ENCODE data around the gene PLAGL2.

The PLAGL2 gene

GRCh38 chr20:32208499-32209154, 1.1 kb upstream of the PLAGL2 start:
- peak overlapping the region; percentile 98 for H3K9ac ChIP-seq (ENCODE audit: low read length)
- no peak overlapping the region for H2BK15ac ChIP-seq (ENCODE audit: low read depth, poor library complexity, severe bottlenecking)
- H3K23ac ChIP-seq (ENCODE audit: low read length in 2 of 2) = no peak overlapping the region
- 85% methylated on average over 10 of the region's 13 CpGs for WGBS
- H2AFZ ChIP-seq (ENCODE audit: low read depth, low read length) = no peak overlapping the region
- H3K4ac ChIP-seq (ENCODE audit: low read depth in 1 of 2, low read length in 2 of 2) = peak overlapping the region in 1 of 2 experiments; percentile 94
- H3K14ac ChIP-seq (ENCODE audit: low read length in 2 of 2) = no peak overlapping the region
- peaks cover 57% of the 10 kb centered on the region for H3K79me1 ChIP-seq (replicated peaks; ENCODE audit: low read length, poor library complexity, severe bottlenecking)
- no peak overlapping the region for H3K27ac ChIP-seq (ENCODE audit: low read length, poor library complexity, severe bottlenecking)
- H2BK120ac ChIP-seq (ENCODE audit: low read depth, low read length) = no peak overlapping the region
- H2BK12ac ChIP-seq (ENCODE audit: low read length in 2 of 2) = no peak overlapping the region
- no peak overlapping the region for H4K8ac ChIP-seq (ENCODE audit: low read length)
- H4K91ac ChIP-seq (ENCODE audit: low read length) = peak overlapping the region; percentile 19
- H3K4me3 ChIP-seq (ENCODE audit: insufficient read depth in 1 of 2, low read depth in 1 of 2, low read length in 2 of 2) = peak overlapping the region in 1 of 2 experiments; percentile 98
- H3K4me1 ChIP-seq (ENCODE audit: control insufficient read depth, insufficient read depth, low read depth, low read length) = peaks cover 15% of the 10 kb centered on the region
- no peak overlapping the region for H3K18ac ChIP-seq (ENCODE audit: low read depth in 1 of 2, low read length in 2 of 2)
- no peak for DNase-seq
- H3K4me2 ChIP-seq (ENCODE audit: low read length, poor library complexity, severe bottlenecking) = peak overlapping the region; percentile 81
- H3K27me3 ChIP-seq (ENCODE audit: control insufficient read depth in 1 of 2, insufficient read depth in 1 of 2, low read length in 2 of 2) = no peaks in the 10 kb centered on the region
- H2AK5ac ChIP-seq (ENCODE audit: low read length, severe bottlenecking) = no peak overlapping the region
- no peaks in the 10 kb centered on the region for H3K9me3 ChIP-seq (ENCODE audit: control insufficient read depth, low read length)
- H2BK5ac ChIP-seq (ENCODE audit: low read depth, low read length, poor library complexity, severe bottlenecking) = no peak overlapping the region
- H3K36me3 ChIP-seq (ENCODE audit: control insufficient read depth in 1 of 2, insufficient read depth in 2 of 2, low read depth in 1 of 2, low read length in 2 of 2) = peaks cover 23 to 28% of the 10 kb centered on the region in 2 experiments

DNA sequence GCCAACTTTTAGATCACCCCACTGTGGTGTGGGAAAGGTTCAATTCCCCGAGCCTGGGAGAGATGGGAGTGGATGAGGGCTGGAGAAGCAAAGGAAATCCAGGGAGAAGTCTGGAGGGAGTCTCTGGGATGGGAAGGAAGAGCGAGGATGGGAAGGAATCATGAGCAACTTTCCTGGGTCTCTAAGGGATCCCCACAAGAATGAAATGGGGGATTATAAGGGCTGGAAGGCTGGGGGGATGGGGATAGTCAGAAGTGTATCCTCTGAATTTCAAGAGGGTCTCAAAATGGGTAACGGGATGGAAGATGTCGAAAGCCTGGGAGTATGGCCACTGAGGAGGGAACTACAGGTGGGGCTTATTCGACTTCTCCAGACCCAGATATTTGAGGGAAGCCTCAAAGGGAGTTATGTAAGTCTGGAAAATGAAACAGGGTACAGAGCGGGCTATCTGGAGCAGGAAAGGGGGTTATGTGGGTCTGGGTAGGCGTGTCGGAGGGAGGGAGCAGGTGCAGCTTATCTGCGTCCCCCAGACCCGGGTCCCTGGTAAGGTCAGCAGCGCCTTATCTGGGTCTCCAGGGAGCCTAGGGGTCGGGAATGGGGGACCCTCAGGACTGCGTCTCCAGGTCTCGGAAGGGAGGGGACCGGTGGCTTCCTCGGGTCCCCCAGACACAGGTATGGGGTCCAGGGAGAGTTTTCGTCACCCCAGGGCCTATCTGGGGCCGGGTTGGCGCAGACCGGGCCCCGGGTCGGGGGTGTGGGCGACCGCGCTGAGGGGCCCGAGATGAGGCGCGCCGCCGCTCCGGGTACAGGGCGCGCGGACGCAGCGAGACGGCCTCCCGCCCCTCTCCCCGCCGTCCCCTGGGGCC, 550 bp downstream of the PLAGL2 start:
- H2AFZ ChIP-seq (ENCODE audit: low read depth, low read length) = peak overlapping the region; percentile 70
- peak overlapping the region; percentile 34 for H2AK5ac ChIP-seq (ENCODE audit: low read length, severe bottlenecking)
- H3K9me3 ChIP-seq (ENCODE audit: control insufficient read depth, low read length) = no peaks in the 10 kb centered on the region
- H3K23ac ChIP-seq (ENCODE audit: low read length in 2 of 2) = peak overlapping the region in 1 of 2 experiments; percentile 95
- WGBS = 7% methylated on average over 33 of the region's 40 CpGs
- no peak overlapping the region for H3K27ac ChIP-seq (ENCODE audit: low read length, poor library complexity, severe bottlenecking)
- no peaks in the 10 kb centered on the region for H3K27me3 ChIP-seq (ENCODE audit: control insufficient read depth in 1 of 2, insufficient read depth in 1 of 2, low read length in 2 of 2)
- peak overlapping the region; percentile 93 for H3K4me2 ChIP-seq (ENCODE audit: low read length, poor library complexity, severe bottlenecking)
- DNase-seq = no peak
- peak overlapping the region; percentile 97 to 99 for H3K14ac ChIP-seq (ENCODE audit: low read length in 2 of 2)
- H3K4me1 ChIP-seq (ENCODE audit: control insufficient read depth, insufficient read depth, low read depth, low read length) = peaks cover 22% of the 10 kb centered on the region
- H2BK120ac ChIP-seq (ENCODE audit: low read depth, low read length) = peak overlapping the region; percentile 96
- peak overlapping the region; percentile 87 for H3K18ac ChIP-seq (ENCODE audit: low read depth in 1 of 2, low read length in 2 of 2)
- H3K9ac ChIP-seq (ENCODE audit: low read length) = peak overlapping the region; percentile 98
- peak overlapping the region; percentile 85 for H2BK15ac ChIP-seq (ENCODE audit: low read depth, poor library complexity, severe bottlenecking)
- H4K8ac ChIP-seq (ENCODE audit: low read length) = peak overlapping the region; percentile 85
- peak overlapping the region; percentile 83 for H4K91ac ChIP-seq (ENCODE audit: low read length)
- peak overlapping the region; percentile 69 to 98 for H3K4me3 ChIP-seq (ENCODE audit: insufficient read depth in 1 of 2, low read depth in 1 of 2, low read length in 2 of 2)
- peak overlapping the region; percentile 74 for H2BK5ac ChIP-seq (ENCODE audit: low read depth, low read length, poor library complexity, severe bottlenecking)
- peak overlapping the region; percentile 84 for H3K4ac ChIP-seq (ENCODE audit: low read depth in 1 of 2, low read length in 2 of 2)
- peaks cover 20 to 21% of the 10 kb centered on the region in 2 experiments for H3K36me3 ChIP-seq (ENCODE audit: control insufficient read depth in 1 of 2, insufficient read depth in 2 of 2, low read depth in 1 of 2, low read length in 2 of 2)
- peak overlapping the region in 1 of 2 experiments; percentile 42 for H2BK12ac ChIP-seq (ENCODE audit: low read length in 2 of 2)
- H3K79me1 ChIP-seq (replicated peaks; ENCODE audit: low read length, poor library complexity, severe bottlenecking) = peaks cover 59% of the 10 kb centered on the region

- Histone ChIP-seq H3K14ac (ENCODE audit: low read length in 2 of 2) (no peak overlapping the region), H2AFZ (ENCODE audit: low read depth, low read length) (no peak overlapping the region), H3K9ac (ENCODE audit: low read length) (peak overlapping the region; percentile 98), H4K91ac (ENCODE audit: low read length) (no peak overlapping the region), H3K4ac (ENCODE audit: low read depth in 1 of 2, low read length in 2 of 2) (peak overlapping the region in 1 of 2 experiments; percentile 17), H4K8ac (ENCODE audit: low read length) (no peak overlapping the region), H2BK12ac (ENCODE audit: low read length in 2 of 2) (no peak overlapping the region), H3K79me1 (replicated peaks; ENCODE audit: low read length, poor library complexity, severe bottlenecking) (peaks cover 63% of the 10 kb centered on the region), H3K4me3 (ENCODE audit: insufficient read depth in 1 of 2, low read depth in 1 of 2, low read length in 2 of 2) (peak overlapping the region; percentile 37 to 98), H3K23ac (ENCODE audit: low read length in 2 of 2) (no peak overlapping the region), H2BK120ac (ENCODE audit: low read depth, low read length) (no peak overlapping the region), H2BK5ac (ENCODE audit: low read depth, low read length, poor library complexity, severe bottlenecking) (no peak overlapping the region), H2BK15ac (ENCODE audit: low read depth, poor library complexity, severe bottlenecking) (no peak overlapping the region), H2AK5ac (ENCODE audit: low read length, severe bottlenecking) (peak overlapping the region; percentile 16), H3K9me3 (ENCODE audit: control insufficient read depth, low read length) (no peaks in the 10 kb centered on the region), H3K18ac (ENCODE audit: low read depth in 1 of 2, low read length in 2 of 2) (no peak overlapping the region), H3K27me3 (ENCODE audit: control insufficient read depth in 1 of 2, insufficient read depth in 1 of 2, low read length in 2 of 2) (no peaks in the 10 kb centered on the region), H3K4me2 (ENCODE audit: low read length, poor library complexity, severe bottlenecking) (peak overlapping the region; percentile 93), H3K36me3 (ENCODE audit: control insufficient read depth in 1 of 2, insufficient read depth in 2 of 2, low read depth in 1 of 2, low read length in 2 of 2) (peaks cover 20 to 23% of the 10 kb centered on the region in 2 experiments), H3K27ac (ENCODE audit: low read length, poor library complexity, severe bottlenecking) (no peak overlapping the region), H3K4me1 (ENCODE audit: control insufficient read depth, insufficient read depth, low read depth, low read length) (peaks cover 25% of the 10 kb centered on the region)
- no peak for DNase-seq
- WGBS = 67% methylated on average over 5 of the region's 8 CpGs
These were observed 1.4 kb downstream of the PLAGL2 start for GRCh38 chr20:32205843-32206759.

Measured in mesenchymal stem cell (in vitro differentiated cells and primary cell).